NCI-H345 (cell line): ENCODE measurements around the gene PEX26.
A peak's percentile ranks its signal among the peaks of the same experiment; 100 is the strongest.
"Not testable (repeated sequence)": the region's sequence is repeated elsewhere in the genome, so short reads cannot be mapped to it uniquely, and the experiment has no call there.

Experiments used
- DNase-seq: peaks from one replicate; lab custom pipeline; 2025; lab: John Stamatoyannopoulos, UW

Gene PEX26

GRCh38 chr22:18077639-18078328 lies at the start of gene PEX26:
PEX26 (plus strand) TSS chr22:18077990; CDS start chr22:18078377, 387 bp downstream.
- peak; percentile 90 for DNase-seq

DNA sequence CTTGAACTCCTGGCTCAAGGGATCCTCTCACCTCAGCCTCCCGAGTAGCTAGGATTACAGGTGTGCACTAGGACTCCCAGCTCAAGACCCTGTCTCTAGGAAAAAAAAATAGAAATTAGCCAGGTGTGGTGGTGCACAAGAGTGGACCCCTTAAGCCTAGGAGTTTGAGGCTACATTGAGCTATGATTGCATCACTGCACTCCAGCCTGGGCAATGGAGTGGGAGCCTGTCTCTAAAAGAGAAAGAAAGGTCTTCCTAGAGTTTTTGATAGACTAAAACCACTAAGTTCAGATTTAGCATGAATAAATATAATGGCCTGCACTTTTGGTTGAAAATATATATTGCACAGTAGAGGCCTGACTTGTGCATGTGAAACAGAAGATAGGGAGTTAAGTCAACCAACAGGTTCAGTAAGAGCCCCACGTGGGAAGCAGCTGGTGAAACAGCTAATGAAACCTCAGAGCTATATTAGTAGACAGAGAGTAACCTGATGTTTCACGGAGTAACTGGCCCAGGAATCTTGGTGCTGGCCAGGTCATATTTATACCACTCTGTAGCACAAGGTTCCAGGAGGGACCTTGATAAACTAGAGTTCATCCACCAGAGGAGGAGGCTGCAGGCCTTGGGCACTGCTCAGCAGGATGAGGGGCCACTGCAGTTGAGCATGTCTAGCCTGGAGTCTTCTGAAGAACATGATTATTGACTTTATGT lies 48.8 kb upstream of the PEX26 start:
- DNase-seq = no peak

- no peak for DNase-seq
These were observed 48.0 kb upstream of the PEX26 start for GRCh38 chr22:18029686-18030267.

DNA sequence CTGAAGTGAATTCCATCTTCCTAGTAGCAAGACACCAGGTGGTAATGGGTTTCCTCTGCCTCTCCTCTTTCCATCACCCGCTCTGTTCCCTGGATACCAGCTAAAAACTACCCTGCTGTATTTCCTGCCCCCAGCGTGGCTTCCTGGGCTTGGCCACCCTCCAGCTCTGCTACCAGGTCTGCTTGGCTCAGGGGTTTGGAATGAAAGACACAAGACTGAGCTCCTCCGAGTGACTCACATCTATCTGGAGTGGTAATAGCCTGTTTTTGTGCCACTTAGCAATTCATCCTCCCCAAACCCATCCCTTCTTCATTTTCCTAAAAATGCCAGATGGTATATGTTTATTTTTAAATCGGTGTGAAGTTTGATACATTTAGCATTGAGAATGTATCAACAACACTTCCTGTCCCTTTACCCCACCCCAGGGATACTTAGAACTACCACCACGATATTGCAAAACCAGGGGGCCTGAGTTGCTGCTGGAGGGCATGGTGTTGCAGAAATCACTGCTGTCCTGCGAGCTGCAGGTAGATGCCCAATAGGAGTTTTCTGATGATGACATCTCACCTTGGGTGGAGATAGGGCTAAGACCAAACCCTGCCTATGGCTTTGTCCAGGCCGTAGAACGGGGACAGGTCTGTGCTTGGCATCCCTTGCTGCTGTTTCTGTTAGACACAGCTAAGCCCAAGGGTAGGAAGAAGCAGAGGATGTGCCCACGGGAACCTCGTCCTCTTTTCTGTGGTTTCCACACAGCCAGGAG lies 45.9 kb upstream of the PEX26 start:
- peak; percentile 2 for DNase-seq

GRCh38 chr22:18032455-18033101 lies 45.2 kb upstream of the PEX26 start:
- no peak for DNase-seq

DNA sequence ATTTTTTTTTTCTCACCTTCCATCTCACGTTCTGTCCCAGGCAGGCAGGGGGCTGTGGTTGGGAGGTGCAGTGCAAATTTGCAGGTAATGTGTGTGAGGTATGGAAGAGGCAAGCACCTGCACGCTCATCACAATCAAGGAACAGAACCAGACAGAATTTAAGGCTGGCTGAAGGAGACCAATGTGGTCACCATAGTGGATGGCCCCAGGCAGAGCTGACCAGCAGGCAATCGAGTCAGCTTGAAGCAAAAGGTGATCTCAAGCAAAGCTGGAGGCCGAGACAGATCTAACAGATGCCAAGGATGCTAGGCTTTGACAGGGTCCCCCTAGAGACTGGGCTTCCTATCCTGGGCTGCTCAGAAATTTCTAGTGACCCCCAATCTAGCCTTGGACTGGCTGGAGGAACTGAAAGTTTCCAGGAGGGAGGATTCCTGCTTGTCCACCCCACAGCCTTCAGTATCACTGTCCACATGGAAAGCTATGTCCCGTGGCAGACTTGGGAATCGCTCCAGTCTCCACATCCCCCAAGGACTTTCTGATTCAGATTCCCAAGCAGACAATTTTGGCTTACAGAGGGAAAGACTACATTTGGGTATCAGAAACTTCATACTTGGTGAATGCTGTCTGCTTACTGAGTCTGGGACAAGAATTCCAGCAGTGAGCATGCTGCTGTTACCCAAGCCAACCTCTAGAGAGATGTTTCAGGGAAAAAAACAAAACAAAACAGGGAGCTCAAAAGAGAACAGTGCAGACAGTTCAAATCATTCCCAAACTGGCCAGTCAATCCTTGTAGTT lies 44.4 kb upstream of the PEX26 start:
- DNase-seq = no peak

DNA sequence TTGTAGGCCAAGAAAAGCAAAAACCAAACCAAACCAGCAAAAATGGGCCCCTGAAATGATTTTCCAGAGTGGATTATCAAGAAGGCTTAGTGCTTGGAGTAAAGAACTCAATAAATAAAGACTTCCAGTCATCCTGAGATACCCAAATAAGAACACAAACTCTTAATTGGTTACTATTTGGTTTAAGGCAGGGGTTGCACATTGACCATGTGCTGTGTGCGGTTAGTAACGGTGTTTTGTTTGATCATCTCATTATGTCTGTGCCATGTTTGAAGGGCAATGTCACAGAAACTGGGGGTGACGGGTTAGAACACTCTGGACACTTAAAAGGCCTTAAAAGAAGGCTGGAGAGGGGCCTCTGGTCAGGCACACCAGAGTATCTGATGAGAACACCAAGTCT lies 43.7 kb upstream of the PEX26 start:
- no peak for DNase-seq

- DNase-seq = no peak
These were observed 42.0 kb upstream of the PEX26 start for GRCh38 chr22:18035751-18036150.

- not testable (repeated sequence) for DNase-seq
These were observed 36.9 kb upstream of the PEX26 start for GRCh38 chr22:18040898-18041297.

DNA sequence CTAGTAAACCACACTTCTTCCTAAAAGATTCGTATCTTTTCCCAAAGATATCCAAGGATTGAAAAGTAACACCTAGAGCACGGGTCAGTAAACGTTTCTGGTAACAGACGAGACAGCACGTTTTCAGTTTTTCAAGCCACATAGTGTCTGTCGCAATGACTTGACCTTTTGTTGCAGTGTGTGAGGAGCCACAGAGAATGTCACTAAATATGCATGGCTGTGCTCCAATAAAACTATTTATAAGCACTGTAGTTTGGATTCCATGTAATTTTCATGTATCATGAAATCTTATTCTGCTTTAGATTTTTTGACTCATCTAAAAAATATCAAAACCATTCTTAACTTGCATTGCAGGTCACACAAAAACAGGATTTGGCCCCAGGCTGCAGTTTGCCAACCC lies 35.1 kb upstream of the PEX26 start:
- no peak for DNase-seq

DNA sequence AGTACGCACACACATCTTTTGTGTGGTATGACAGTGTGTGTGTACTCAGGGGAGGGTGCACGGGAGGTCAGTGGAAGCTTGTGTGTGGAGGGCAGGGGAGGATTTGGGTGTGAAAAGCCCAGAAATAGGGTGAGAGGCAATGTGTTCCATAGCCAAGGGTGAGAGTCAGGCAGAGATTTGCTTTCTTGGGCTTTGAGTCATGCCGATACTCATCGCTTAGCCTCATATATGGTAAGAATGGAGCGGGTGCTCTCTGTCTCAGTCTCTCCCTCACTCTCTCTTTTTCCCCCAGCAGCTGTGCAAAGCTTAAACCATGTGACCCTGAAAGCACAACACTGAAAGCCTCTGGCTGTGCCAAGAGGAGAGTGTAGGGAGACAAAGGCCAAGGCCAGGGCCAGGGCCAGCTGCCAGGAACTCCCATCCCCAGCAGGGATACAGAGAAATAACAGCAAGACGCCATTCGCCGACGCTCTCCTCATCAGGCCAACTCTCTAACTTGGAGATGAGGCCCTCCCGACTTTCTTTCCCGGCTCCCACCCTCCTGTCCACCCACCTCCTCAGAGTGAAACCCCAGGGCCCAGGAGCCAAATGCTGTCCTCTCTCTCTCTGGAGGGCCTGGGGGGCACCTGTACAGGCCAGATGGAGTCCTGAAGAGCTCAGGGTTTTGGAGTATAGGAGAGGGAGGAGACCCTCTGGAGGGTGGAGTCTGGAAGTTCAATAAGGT lies 33.1 kb upstream of the PEX26 start:
- DNase-seq = peak; percentile 83

DNA sequence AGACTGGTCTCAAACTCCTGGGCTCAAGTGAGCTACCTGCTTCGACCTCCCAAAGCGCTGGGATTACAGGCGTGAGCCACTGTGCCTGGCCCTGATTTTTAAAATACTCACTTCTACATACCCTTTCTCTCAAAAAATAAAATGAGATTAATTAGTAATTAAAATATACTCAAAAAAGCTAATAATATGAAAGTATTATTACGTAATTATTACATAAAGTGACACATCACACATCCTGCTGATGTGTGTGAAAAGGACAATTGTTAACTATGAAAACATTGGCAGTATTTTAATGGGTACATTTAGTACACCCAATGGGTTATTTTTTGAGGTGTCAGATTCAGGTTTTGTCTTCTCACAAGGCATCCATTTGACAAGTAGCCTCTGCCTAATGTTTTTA lies 32.0 kb upstream of the PEX26 start:
- DNase-seq = no peak

DNA sequence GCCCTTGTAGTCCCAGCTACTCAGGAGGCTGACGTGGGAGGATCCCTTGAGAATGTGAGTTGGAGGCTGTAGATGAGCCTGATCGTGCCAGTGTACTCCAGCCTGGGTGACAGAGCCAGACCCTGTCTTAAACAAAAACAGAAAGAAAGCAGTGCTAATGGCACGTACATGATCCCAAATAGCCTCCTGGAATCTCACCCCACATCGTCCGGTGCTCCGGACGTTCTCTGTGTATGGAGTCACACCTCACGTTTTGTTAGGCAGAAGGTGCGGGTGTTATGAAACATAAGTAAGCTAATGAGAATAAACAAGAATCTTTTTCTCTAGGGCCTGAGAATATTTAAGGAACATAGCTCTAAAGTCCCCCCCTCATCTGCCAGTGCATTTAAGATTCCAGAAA lies 29.7 kb upstream of the PEX26 start:
- no peak for DNase-seq

GRCh38 chr22:18048441-18048898 lies 29.3 kb upstream of the PEX26 start:
- DNase-seq = no peak

DNA sequence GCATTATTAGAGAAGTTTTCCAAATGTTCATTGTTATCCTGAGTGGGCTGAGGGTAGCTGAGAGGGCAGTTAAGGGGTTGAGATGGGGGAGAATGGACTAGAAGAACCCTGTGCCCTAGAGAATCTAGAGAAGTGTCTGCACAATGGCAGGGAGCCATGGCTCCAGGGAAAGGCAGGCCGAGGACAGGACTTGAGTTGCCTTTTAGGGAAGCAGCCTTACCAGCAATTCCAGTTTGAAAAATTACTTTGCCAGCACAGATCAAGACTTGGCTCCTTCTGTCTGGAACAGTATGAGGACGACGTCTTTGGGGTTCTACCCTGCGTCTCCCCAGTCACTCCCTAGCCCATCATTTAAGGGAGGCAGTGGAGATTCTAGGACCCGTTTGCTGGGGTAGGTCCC lies 27.7 kb upstream of the PEX26 start:
- no peak for DNase-seq

GRCh38 chr22:18051113-18051512 lies 26.7 kb upstream of the PEX26 start:
- not testable (repeated sequence) for DNase-seq

DNA sequence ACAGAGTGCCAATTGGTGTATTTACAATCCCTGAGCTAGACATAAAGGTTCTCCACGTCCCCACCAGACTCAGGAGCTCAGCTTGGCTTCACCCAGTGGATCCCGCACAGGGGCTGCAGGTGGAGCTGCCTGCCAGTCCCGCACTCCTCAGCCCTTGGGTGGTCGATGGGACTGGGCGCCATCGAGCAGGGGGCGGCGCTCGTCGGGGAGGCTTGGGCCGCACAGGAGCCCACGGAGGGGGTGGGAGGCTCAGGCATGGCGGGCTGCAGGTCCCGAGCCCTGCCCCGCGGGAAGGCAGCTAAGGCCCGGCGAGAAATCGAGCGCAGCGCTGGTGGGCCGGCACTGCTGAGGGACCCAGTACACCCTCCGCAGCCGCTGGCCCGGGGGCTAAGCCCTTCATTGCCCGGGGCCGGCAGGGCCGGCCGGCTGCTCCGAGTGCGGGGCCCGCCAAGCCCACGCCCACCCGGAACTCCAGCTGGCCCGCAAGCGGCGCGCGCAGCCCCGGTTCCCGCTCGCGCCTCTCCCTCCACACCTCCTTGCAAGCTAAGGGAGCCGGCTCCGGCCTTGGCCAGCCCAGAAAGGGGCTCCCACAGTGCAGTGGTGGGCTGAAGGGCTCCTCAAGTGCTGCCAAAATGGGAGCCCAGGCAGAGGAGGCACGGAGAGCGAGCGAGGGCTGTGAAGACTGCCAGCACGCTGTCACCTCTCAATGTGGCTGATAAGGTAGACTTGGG lies 24.4 kb upstream of the PEX26 start:
- DNase-seq = not testable (repeated sequence)

- DNase-seq = peak; percentile 25
These were observed 22.1 kb upstream of the PEX26 start for GRCh38 chr22:18055619-18056160.

DNA sequence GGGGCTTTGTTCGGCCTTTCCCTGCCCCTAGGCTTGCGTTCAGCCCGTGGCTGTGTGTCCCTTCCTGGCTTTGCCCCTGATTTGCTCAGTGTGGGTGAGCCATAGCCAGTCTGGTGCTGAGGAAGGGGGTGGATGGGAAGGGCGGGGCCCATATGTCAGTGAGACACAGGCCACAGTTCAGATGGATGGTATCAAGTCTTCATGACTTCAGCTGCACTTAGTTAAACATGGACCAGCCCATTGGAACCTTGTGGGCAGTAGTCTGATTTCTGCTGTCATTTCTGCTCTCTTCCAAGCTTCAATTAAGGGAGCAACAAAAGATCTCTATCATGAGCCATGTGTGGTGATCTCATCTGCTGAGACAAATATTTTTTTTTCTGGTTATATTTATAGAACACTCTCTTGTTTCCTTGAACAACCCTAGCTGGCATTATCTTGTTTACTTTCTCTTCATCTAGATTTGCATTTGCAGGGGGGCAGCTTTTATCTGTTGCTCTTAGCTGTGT lies 21.6 kb upstream of the PEX26 start:
- DNase-seq = peak; percentile 25
